Vagina (tissue), 2 donors: ENCODE data around the gene SCFD1.
"Not testable (repeated sequence)": the region's sequence is repeated elsewhere in the genome, so short reads cannot be mapped to it uniquely, and the experiment has no call there.

ENCODE experiments used
- POLR2AphosphoS5 ChIP-seq, 2 donors: sonication (generic); formaldehyde crosslinking; IDR thresholded peaks; one replicate each; pipeline ENCODE4 v1.9.0; 2017; ENCODE audit warnings: antibody characterized with exemption in 2 of 2, mild to moderate bottlenecking in 2 of 2, low read depth in 1 of 2; ENCODE audit not compliant: insufficient read depth in 1 of 2
- TF ChIP-seq, protein P1 (sequence below), 3 experiments: fragments of 450-650 bp in 2 of 3; fragments of 200-600 bp in 1 of 3; sonication (generic) in 1 of 3; IDR thresholded peaks; one replicate each; pipeline ENCODE4 v1.5.1; 2017 to 2019; ENCODE audit warnings: antibody characterized with exemption in 3 of 3, mild to moderate bottlenecking in 2 of 3, moderate library complexity in 2 of 3

DNA sequence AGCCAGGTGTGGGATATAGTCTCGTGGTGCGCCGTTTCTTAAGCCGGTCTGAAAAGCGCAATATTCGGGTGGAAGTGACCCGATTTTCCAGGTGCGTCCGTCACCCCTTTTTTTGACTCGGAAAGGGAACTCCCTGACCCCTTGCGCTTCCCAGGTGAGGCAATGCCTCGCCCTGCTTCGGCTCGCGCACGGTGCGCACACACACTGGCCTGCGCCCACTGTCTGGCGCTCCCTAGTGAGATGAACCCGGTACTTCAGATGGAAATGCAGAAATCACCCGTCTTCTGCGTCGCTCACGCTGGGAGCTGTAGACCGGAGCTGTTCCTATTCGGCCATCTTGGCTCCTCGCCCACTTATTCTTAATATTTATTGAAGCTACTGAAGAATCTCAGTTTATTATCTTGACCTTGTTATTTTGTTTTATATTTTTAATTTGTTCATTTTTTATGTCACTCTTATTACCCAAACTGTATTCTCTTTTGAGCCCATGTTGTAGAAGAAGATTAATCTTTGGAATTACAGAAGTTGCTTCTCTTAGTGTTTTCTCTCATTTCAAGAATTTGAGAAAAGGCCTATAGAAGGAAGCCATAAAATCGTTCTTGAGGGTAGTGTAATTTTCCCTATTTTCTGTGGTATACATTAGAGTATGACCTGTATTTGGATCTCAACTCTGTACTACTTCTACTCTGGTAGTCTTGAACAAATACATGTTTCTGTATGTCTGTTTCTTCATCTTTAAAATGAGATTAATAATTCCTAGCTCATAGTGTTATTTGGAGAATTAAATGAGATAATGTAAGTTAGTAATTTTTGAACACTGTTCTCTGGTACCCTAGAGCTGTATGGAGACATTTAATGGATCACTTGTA is 68.6 kb downstream of the SCFD1 start:
- TF ChIP-seq, protein P1, sequence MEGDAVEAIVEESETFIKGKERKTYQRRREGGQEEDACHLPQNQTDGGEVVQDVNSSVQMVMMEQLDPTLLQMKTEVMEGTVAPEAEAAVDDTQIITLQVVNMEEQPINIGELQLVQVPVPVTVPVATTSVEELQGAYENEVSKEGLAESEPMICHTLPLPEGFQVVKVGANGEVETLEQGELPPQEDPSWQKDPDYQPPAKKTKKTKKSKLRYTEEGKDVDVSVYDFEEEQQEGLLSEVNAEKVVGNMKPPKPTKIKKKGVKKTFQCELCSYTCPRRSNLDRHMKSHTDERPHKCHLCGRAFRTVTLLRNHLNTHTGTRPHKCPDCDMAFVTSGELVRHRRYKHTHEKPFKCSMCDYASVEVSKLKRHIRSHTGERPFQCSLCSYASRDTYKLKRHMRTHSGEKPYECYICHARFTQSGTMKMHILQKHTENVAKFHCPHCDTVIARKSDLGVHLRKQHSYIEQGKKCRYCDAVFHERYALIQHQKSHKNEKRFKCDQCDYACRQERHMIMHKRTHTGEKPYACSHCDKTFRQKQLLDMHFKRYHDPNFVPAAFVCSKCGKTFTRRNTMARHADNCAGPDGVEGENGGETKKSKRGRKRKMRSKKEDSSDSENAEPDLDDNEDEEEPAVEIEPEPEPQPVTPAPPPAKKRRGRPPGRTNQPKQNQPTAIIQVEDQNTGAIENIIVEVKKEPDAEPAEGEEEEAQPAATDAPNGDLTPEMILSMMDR (IDR thresholded peaks at IDR 0.05): not testable (repeated sequence)
- TF ChIP-seq POLR2AphosphoS5 (IDR thresholded peaks at IDR 0.05; ENCODE audit: insufficient read depth in 1 of 2, low read depth in 1 of 2): peak in 1 of 2 donors; percentile 14
